HepG2 (cell line): ENCODE results near the gene WDR18. TPM values are rescaled to one million over a fixed set of nuclear protein-coding genes. Genes with fewer than 3 reads are reported as not detected.

Experiments
- ATF7 ChIP-seq, 2 experiments: fragments of 450-650 bp in 1 of 2; sonication (generic) in 1 of 2; formaldehyde crosslinking in 1 of 2; IDR thresholded peaks; 2 replicates each; pipeline versions ENCODE4 v1.4.0 to v1.6.1; 2016 to 2020; ENCODE audit warnings: antibody characterized with exemption in 1 of 2, mild to moderate bottlenecking in 1 of 2, missing genetic modification reagents in 1 of 2
- CCAR2 ChIP-seq: fragments of 200-400 bp; formaldehyde crosslinking; optimal IDR thresholded peaks from 2 replicates; pipeline ENCODE3; 2018; ENCODE audit warnings: low read depth, mild to moderate bottlenecking, low read length, moderate library complexity
- HDAC2 ChIP-seq: sonication (generic); formaldehyde crosslinking; IDR thresholded peaks from 2 replicates; pipeline ENCODE4 v1.4.0; 2020; ENCODE audit warnings: missing genetic modification reagents
- KLF9 ChIP-seq: IDR thresholded peaks from 2 replicates; pipeline ENCODE4 v1.6.1; 2016; ENCODE audit warnings: low read depth
- MEIS1 ChIP-seq: sonication (generic); formaldehyde crosslinking; IDR thresholded peaks from 2 replicates; pipeline ENCODE4 v1.9.0; 2021; ENCODE audit warnings: mild to moderate bottlenecking, missing genetic modification reagents, moderate library complexity, borderline replicate concordance
- NFYB ChIP-seq: sonication (generic); formaldehyde crosslinking; IDR thresholded peaks from 2 replicates; pipeline ENCODE4 v1.4.0; 2020; ENCODE audit warnings: missing genetic modification reagents
- RARG ChIP-seq: sonication (generic); formaldehyde crosslinking; IDR thresholded peaks from 2 replicates; pipeline ENCODE4 v1.4.0; 2020; ENCODE audit warnings: low read depth, mild to moderate bottlenecking, missing genetic modification reagents
- ZC3H4 ChIP-seq: sonication (generic); formaldehyde crosslinking; IDR thresholded peaks from 2 replicates; pipeline ENCODE4 v1.4.0; 2020; ENCODE audit warnings: missing genetic modification reagents, borderline replicate concordance
- ZNF10 ChIP-seq: sonication (generic); formaldehyde crosslinking; IDR thresholded peaks from 2 replicates; pipeline ENCODE4 v1.4.0; 2020; ENCODE audit warnings: mild to moderate bottlenecking, low read depth, missing genetic modification reagents, borderline replicate concordance
- ZNF121 ChIP-seq: sonication (generic); formaldehyde crosslinking; IDR thresholded peaks from 2 replicates; pipeline ENCODE4 v1.5.0; 2020; ENCODE audit warnings: mild to moderate bottlenecking, missing genetic modification reagents
- ZNF232 ChIP-seq: sonication (generic); formaldehyde crosslinking; IDR thresholded peaks from 2 replicates; pipeline ENCODE4 v1.4.0; 2020; ENCODE audit warnings: missing genetic modification reagents, borderline replicate concordance
- ZNF260 ChIP-seq: sonication (generic); formaldehyde crosslinking; IDR thresholded peaks from 2 replicates; pipeline ENCODE4 v1.4.0; 2020; ENCODE audit warnings: missing genetic modification reagents, low read depth, mild to moderate bottlenecking, borderline replicate concordance
- ZNF326 ChIP-seq: sonication (generic); formaldehyde crosslinking; IDR thresholded peaks from 2 replicates; pipeline ENCODE4 v1.4.0; 2020; ENCODE audit warnings: missing genetic modification reagents, borderline replicate concordance
- ZNF430 ChIP-seq: sonication (generic); formaldehyde crosslinking; IDR thresholded peaks from 2 replicates; pipeline ENCODE4 v1.9.0; 2021; ENCODE audit warnings: mild to moderate bottlenecking, missing genetic modification reagents
- ZNF431 ChIP-seq: sonication (generic); formaldehyde crosslinking; IDR thresholded peaks from 2 replicates; pipeline ENCODE4 v1.9.0; 2022; ENCODE audit warnings: missing genetic modification reagents, low read depth, mild to moderate bottlenecking, borderline replicate concordance
- ZNF660 ChIP-seq: sonication (generic); formaldehyde crosslinking; IDR thresholded peaks from 2 replicates; pipeline ENCODE4 v1.5.1; 2020; ENCODE audit warnings: mild to moderate bottlenecking, low read depth, missing genetic modification reagents, borderline replicate concordance
- polyA plus RNA-seq, 8 experiments: library from polyadenylated mRNA; depleted of rRNA in 3 of 8; stranded (reverse) in 7 of 8; unstranded in 1 of 8; fragments of >200 nt; fragmentation: Illumina TruSeq in 4 of 8; extraction: Trizol in 4 of 8; gene quantifications; 2 replicates each; pipeline versions ENCODE4 v1.2.1 to v1.2.3, GENCODE V29; 2011 to 2016; ENCODE audit warnings: low read depth in 4 of 8, missing spikeins in 1 of 8, mixed read lengths in 1 of 8; ENCODE audit not compliant: insufficient read depth in 1 of 8
- total RNA-seq, 5 experiments: library from RNA; depleted of rRNA; stranded (reverse); fragments of >200 nt; fragmentation: Illumina TruSeq; extraction: Trizol; gene quantifications; 2 replicates each; pipeline ENCODE4 v1.2.3, GENCODE V29; 2016; ENCODE audit warnings: low read depth in 1 of 5
- TF ChIP-seq, protein P1 (sequence below): sonication (generic); formaldehyde crosslinking; IDR thresholded peaks from 2 replicates; pipeline ENCODE4 v1.4.0; 2020; ENCODE audit warnings: missing genetic modification reagents, borderline replicate concordance
- TF ChIP-seq, protein P2 (sequence below): sonication (generic); formaldehyde crosslinking; IDR thresholded peaks from 2 replicates; pipeline ENCODE4 v1.4.0; 2020; ENCODE audit warnings: missing genetic modification reagents, borderline replicate concordance
- TF ChIP-seq, protein P3 (sequence below): sonication (generic); formaldehyde crosslinking; IDR thresholded peaks from 2 replicates; pipeline ENCODE4 v1.9.0; 2021; ENCODE audit warnings: missing genetic modification reagents, mild to moderate bottlenecking, borderline replicate concordance
- TF ChIP-seq, protein P4 (sequence below): sonication (generic); formaldehyde crosslinking; IDR thresholded peaks from 2 replicates; pipeline ENCODE4 v1.5.0; 2020; ENCODE audit warnings: mild to moderate bottlenecking, missing genetic modification reagents

The WDR18 gene
- total and polyA plus RNA-seq, 2 of the 13 experiments (the other 11 are each of a cell fraction or from before 2014, with no cell fraction given) = 36.4 to 47.6 TPM

DNA sequence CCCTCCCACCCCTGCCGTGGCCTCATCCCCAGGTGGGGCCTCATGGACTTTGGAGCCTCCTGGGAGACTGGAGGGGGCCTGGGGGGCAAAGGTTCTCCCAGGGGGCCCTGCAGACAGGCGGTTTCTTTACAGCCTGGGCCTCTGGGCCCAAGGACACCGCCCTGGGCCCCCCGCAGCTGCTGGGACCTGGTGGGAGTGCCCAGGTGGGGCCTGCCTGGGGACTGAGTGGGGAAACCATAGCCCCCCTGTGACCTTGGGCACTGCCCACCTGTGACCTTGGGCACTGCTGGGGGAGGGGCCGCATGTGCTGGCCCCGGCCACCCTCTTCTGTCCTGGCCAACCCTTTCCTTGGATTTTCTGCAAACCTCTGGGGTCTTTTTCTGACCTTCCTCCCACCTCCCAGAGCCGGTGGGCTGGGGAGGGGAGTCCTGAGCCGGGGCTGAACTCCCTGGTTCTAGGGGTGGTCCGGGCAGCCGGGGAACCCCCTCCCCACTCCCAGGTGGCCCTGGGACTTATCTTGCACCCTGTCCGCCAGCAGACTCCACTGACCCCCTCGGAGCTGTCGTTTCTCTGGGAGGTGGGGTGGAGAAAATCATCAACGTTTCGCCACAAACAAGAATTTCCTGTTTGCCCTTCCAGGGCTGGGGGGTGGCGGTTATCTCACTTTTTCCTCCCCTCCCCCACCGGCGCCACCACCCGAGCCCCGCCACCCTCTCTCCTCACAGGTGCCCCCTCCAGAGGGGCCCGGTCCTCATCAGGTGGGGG is 31.3 kb upstream of the WDR18 start (continued):
- TF ChIP-seq ATF7 (IDR thresholded peaks at IDR 0.05) = no peak
- TF ChIP-seq ATF7 (CRISPR knock-in tag; IDR thresholded peaks at IDR 0.05) = 0 out of 2 replicates have a peak, but pooled peaks have one; percentile 39
- no peak for TF ChIP-seq ZNF121 (CRISPR knock-in tag)
- peak; percentile 87 for TF ChIP-seq ZNF430 (CRISPR knock-in tag)
- TF ChIP-seq, protein P1, sequence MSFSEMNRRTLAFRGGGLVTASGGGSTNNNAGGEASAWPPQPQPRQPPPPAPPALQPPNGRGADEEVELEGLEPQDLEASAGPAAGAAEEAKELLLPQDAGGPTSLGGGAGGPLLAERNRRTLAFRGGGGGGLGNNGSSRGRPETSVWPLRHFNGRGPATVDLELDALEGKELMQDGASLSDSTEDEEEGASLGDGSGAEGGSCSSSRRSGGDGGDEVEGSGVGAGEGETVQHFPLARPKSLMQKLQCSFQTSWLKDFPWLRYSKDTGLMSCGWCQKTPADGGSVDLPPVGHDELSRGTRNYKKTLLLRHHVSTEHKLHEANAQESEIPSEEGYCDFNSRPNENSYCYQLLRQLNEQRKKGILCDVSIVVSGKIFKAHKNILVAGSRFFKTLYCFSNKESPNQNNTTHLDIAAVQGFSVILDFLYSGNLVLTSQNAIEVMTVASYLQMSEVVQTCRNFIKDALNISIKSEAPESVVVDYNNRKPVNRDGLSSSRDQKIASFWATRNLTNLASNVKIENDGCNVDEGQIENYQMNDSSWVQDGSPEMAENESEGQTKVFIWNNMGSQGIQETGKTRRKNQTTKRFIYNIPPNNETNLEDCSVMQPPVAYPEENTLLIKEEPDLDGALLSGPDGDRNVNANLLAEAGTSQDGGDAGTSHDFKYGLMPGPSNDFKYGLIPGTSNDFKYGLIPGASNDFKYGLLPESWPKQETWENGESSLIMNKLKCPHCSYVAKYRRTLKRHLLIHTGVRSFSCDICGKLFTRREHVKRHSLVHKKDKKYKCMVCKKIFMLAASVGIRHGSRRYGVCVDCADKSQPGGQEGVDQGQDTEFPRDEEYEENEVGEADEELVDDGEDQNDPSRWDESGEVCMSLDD (CRISPR knock-in tag) = peak; percentile 97
- TF ChIP-seq ZNF431 = peak; percentile 48; the same call in 1 of the 2 replicates
- 0 out of 2 replicates have a peak, but pooled peaks have one; percentile 42 for TF ChIP-seq ZNF326 (CRISPR knock-in tag)
- TF ChIP-seq RARG (CRISPR knock-in tag) = no peak
- TF ChIP-seq ZC3H4 = peak; percentile 69; the same call in 1 of the 2 replicates
- 0 out of 2 replicates have a peak, but pooled peaks have one; percentile 17 for TF ChIP-seq KLF9
- no peak for TF ChIP-seq NFYB (CRISPR knock-in tag)
- no peak for TF ChIP-seq ZNF660
- no peak for TF ChIP-seq ZNF260 (CRISPR knock-in tag)
- TF ChIP-seq, protein P2, sequence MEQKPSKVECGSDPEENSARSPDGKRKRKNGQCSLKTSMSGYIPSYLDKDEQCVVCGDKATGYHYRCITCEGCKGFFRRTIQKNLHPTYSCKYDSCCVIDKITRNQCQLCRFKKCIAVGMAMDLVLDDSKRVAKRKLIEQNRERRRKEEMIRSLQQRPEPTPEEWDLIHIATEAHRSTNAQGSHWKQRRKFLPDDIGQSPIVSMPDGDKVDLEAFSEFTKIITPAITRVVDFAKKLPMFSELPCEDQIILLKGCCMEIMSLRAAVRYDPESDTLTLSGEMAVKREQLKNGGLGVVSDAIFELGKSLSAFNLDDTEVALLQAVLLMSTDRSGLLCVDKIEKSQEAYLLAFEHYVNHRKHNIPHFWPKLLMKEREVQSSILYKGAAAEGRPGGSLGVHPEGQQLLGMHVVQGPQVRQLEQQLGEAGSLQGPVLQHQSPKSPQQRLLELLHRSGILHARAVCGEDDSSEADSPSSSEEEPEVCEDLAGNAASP (CRISPR knock-in tag) = peak; percentile 92
- TF ChIP-seq ZNF10 (CRISPR knock-in tag) = no peak
- peak; percentile 81; the same call in 1 of the 2 replicates for TF ChIP-seq ZNF232
- TF ChIP-seq, protein P3, sequence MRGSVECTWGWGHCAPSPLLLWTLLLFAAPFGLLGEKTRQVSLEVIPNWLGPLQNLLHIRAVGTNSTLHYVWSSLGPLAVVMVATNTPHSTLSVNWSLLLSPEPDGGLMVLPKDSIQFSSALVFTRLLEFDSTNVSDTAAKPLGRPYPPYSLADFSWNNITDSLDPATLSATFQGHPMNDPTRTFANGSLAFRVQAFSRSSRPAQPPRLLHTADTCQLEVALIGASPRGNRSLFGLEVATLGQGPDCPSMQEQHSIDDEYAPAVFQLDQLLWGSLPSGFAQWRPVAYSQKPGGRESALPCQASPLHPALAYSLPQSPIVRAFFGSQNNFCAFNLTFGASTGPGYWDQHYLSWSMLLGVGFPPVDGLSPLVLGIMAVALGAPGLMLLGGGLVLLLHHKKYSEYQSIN = no peak
- TF ChIP-seq MEIS1 = peak; percentile 66; the same call in 1 of the 2 replicates
- peak; percentile 61 for TF ChIP-seq CCAR2
- TF ChIP-seq HDAC2 (CRISPR knock-in tag) = peak; percentile 93
- TF ChIP-seq, protein P4, sequence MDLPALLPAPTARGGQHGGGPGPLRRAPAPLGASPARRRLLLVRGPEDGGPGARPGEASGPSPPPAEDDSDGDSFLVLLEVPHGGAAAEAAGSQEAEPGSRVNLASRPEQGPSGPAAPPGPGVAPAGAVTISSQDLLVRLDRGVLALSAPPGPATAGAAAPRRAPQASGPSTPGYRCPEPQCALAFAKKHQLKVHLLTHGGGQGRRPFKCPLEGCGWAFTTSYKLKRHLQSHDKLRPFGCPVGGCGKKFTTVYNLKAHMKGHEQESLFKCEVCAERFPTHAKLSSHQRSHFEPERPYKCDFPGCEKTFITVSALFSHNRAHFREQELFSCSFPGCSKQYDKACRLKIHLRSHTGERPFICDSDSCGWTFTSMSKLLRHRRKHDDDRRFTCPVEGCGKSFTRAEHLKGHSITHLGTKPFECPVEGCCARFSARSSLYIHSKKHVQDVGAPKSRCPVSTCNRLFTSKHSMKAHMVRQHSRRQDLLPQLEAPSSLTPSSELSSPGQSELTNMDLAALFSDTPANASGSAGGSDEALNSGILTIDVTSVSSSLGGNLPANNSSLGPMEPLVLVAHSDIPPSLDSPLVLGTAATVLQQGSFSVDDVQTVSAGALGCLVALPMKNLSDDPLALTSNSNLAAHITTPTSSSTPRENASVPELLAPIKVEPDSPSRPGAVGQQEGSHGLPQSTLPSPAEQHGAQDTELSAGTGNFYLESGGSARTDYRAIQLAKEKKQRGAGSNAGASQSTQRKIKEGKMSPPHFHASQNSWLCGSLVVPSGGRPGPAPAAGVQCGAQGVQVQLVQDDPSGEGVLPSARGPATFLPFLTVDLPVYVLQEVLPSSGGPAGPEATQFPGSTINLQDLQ (CRISPR knock-in tag) = 0 out of 2 replicates have a peak, but pooled peaks have one; percentile 67
